Measurements from ENCODE around the gene HSD17B14. TPM values are rescaled to one million over a fixed set of nuclear protein-coding genes. Genes with fewer than 3 reads are reported as not detected.
"Not testable (repeated sequence)": the region's sequence is repeated elsewhere in the genome, so short reads cannot be mapped to it uniquely, and the experiment has no call there.

The HSD17B14 gene
- total RNA-seq, 1 experiment from 2014 or later, result 27.8 TPM

DNA sequence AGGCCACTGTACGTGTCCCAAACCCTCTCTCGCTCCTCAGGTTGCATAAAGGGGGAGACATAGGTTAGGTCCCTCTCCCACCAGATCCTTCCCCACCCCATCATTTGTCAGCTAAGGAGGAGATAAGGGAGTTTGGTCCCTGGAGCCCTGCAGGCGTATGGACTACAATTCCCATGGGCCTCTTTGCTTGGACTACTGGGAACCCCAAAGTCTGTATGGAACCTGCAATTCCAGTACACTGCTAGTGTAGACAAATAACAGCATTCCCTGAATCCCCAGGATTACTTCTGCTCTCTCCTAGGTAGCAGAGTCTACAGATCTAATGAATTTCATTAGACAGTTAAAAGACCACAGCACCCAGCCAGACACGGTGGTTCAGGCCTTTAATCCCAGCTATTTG lies 16.0 kb upstream of the HSD17B14 start:
- DNase-seq, result no peak
- TF ChIP-seq, protein P1, sequence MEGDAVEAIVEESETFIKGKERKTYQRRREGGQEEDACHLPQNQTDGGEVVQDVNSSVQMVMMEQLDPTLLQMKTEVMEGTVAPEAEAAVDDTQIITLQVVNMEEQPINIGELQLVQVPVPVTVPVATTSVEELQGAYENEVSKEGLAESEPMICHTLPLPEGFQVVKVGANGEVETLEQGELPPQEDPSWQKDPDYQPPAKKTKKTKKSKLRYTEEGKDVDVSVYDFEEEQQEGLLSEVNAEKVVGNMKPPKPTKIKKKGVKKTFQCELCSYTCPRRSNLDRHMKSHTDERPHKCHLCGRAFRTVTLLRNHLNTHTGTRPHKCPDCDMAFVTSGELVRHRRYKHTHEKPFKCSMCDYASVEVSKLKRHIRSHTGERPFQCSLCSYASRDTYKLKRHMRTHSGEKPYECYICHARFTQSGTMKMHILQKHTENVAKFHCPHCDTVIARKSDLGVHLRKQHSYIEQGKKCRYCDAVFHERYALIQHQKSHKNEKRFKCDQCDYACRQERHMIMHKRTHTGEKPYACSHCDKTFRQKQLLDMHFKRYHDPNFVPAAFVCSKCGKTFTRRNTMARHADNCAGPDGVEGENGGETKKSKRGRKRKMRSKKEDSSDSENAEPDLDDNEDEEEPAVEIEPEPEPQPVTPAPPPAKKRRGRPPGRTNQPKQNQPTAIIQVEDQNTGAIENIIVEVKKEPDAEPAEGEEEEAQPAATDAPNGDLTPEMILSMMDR (IDR thresholded peaks at IDR 0.05; ENCODE audit: insufficient read depth in 1 of 2, low read depth in 1 of 2, low read length in 1 of 2, severe bottlenecking in 1 of 2, unreplicated experiment in 1 of 2), result no peak
- H3K4me3 Mint-ChIP-seq (ENCODE audit: unreplicated experiment), result no peak overlapping the region
- Histone ChIP-seq H3K27me3 (replicated peaks; ENCODE audit: control insufficient read depth, insufficient read depth, low read length) (no peaks in the 10 kb centered on the region), H3K36me3 (ENCODE audit: control insufficient read depth, insufficient read depth, low read length) (0 out of 2 replicates have a peak, but pooled peaks cover 2% of the 10 kb centered on the region), H3K9me3 (no peaks in the 10 kb centered on the region), H3K4me1 (peaks cover 9% of the 10 kb centered on the region), H3K4me3 (ENCODE audit: low read depth, low read length) (no peak overlapping the region)
- intact Hi-C loops (cut with micrococcal nuclease; ENCODE audit: unreplicated experiment), result no loop called here
- no peaks in the 10 kb centered on the region for H3K9me3 Mint-ChIP-seq (ENCODE audit: unreplicated experiment)
- BruUV-seq (replicated peaks), result no TSS peak
- no peaks in the 10 kb centered on the region for H3K27me3 Mint-ChIP-seq (ENCODE audit: insufficient read depth, unreplicated experiment)
- ChIA-PET POLR2A (interaction anchor here (1.7 kb wide), 1 partner anchor 20 kb away, joined by 5 read pairs; the partner anchor contains the start of gene PPP1R15A), CTCF (interaction anchor here (0.7 kb wide), 1 partner anchor 141 kb away, joined by 3 read pairs; the partner anchor contains the start of gene RUVBL2)
- H3K4me1 Mint-ChIP-seq (ENCODE audit: low read depth, unreplicated experiment), result no peaks in the 10 kb centered on the region
- no peak overlapping the region for H3K27ac Mint-ChIP-seq (ENCODE audit: unreplicated experiment)
- H3K36me3 Mint-ChIP-seq (ENCODE audit: insufficient read depth, unreplicated experiment), result no peaks in the 10 kb centered on the region

DNA sequence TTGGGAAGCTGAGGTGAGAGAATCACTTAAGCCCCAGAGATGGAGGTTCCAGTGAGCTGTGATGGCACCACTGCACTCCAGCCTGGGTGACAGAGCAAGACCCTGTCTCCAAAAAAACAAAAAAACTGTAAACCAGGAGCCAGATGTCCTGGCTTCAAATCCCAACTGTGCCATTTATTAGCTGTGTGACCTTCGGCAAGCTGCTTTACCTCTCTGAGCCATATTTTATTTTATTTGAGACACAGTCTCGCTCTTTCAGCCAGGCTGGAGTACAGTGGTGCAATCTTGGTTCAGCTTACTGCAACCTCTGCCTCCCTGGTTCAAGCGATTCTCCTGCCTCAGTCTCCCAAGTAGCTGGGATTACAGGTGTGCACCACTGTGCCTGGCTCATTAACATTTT lies 10.4 kb upstream of the HSD17B14 start:
- H3K36me3 ChIP-seq (ENCODE audit: control insufficient read depth, insufficient read depth, low read length); H3K9me3 ChIP-seq; H3K27me3 ChIP-seq (replicated peaks; ENCODE audit: control insufficient read depth, insufficient read depth, low read length); BruUV-seq (replicated peaks); H3K4me1 Mint-ChIP-seq (ENCODE audit: low read depth, unreplicated experiment); H3K9me3 Mint-ChIP-seq (ENCODE audit: unreplicated experiment); H3K4me3 ChIP-seq (ENCODE audit: low read depth, low read length); H3K27me3 Mint-ChIP-seq (ENCODE audit: insufficient read depth, unreplicated experiment); POLR2A ChIA-PET; DNase-seq; H3K27ac Mint-ChIP-seq (ENCODE audit: unreplicated experiment); intact Hi-C loops (cut with micrococcal nuclease; ENCODE audit: unreplicated experiment); CTCF ChIA-PET; H3K4me1 ChIP-seq; H3K4me3 Mint-ChIP-seq (ENCODE audit: unreplicated experiment): not testable (repeated sequence)
- peaks cover 16% of the 10 kb centered on the region for H3K36me3 Mint-ChIP-seq (ENCODE audit: insufficient read depth, unreplicated experiment)

DNA sequence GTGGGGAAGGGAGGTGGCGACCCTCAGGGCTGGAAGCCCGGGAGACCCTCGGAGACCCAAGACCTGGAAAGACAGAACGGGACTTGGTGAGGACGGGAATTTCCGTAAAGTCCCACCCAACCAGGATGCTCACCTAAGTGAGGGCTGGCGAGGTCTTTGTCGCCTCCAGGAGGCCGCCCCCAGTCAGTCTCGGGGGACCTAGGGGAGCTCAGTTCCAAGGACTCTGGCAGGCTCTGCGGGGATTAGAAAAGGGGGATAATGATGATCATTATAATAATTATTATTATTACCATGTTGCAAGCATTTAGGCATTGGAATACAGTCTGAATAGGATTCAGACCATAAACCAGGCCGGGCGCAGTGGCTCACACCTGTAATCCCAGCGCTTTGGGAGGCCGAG lies 9.1 kb upstream of the HSD17B14 start:
- BruUV-seq (replicated peaks), result no TSS peak
- POLR2A ChIA-PET, result interaction anchor here (1.1 kb wide), 2 partner anchors 34 to 88 kb away, joined by 3 to 8 read pairs; partner anchors contain the start of genes BCAT2 and DHDH
- Mint-ChIP-seq H3K36me3 (ENCODE audit: insufficient read depth, unreplicated experiment) (peaks cover 16% of the 10 kb centered on the region), H3K9me3 (ENCODE audit: unreplicated experiment) (no peaks in the 10 kb centered on the region), H3K27ac (ENCODE audit: unreplicated experiment) (no peak overlapping the region), H3K27me3 (ENCODE audit: insufficient read depth, unreplicated experiment) (no peaks in the 10 kb centered on the region), H3K4me1 (ENCODE audit: low read depth, unreplicated experiment) (peaks cover 7% of the 10 kb centered on the region), H3K4me3 (ENCODE audit: unreplicated experiment) (no peak overlapping the region)
- H3K4me3 ChIP-seq (ENCODE audit: low read depth, low read length), result no peak overlapping the region
- no peak for DNase-seq
- peaks cover 4% of the 10 kb centered on the region; the same call in 1 of the 2 replicates for H3K4me1 ChIP-seq
- H3K9me3 ChIP-seq, result no peaks in the 10 kb centered on the region
- CTCF ChIA-PET, result interaction anchor here (0.7 to 1.8 kb wide), 6 partner anchors 20 to 194 kb away, joined by 3 to 11 read pairs (median 4); partner anchors contain the start of gene FUT2
- TF ChIP-seq, protein P1 (IDR thresholded peaks at IDR 0.05; ENCODE audit: insufficient read depth in 1 of 2, low read depth in 1 of 2, low read length in 1 of 2, severe bottlenecking in 1 of 2, unreplicated experiment in 1 of 2), result no peak
- no peaks in the 10 kb centered on the region; the same call in 1 of the 2 replicates for H3K36me3 ChIP-seq (ENCODE audit: control insufficient read depth, insufficient read depth, low read length)
- intact Hi-C loops (cut with micrococcal nuclease; ENCODE audit: unreplicated experiment), result loop anchor here (2.0 kb wide), 1 partner anchor 47 kb away; no protein-coding TSS in a partner anchor
- H3K27me3 ChIP-seq (replicated peaks; ENCODE audit: control insufficient read depth, insufficient read depth, low read length), result no peaks in the 10 kb centered on the region
